GM12878 (cell line): ENCODE data around the gene SNX32. TPM values are rescaled to one million over a fixed set of nuclear protein-coding genes. Genes with fewer than 3 reads are reported as not detected.
A peak's percentile ranks its signal among the peaks of the same experiment; 100 is the strongest.

Experiments used
- BCL11A ChIP-seq: IDR thresholded peaks from 2 replicates; pipeline ENCODE4 v1.6.1; 2011; ENCODE audit warnings: low read depth, low read length
- CBX5 ChIP-seq: sonication (generic); IDR thresholded peaks from 2 replicates; pipeline ENCODE4 v1.6.1; 2016; ENCODE audit warnings: low read depth, moderate library complexity, mild to moderate bottlenecking, inconsistent platforms
- E4F1 ChIP-seq: fragments of 450-650 bp; IDR thresholded peaks from 2 replicates; pipeline ENCODE4 v1.6.1; 2018; ENCODE audit warnings: borderline replicate concordance, mild to moderate bottlenecking; ENCODE audit not compliant: partially characterized antibody
- EP300 ChIP-seq, 2 experiments: fragments of 150-350 bp in 1 of 2; IDR thresholded peaks; 2 replicates each; pipeline ENCODE4 v1.6.1; 2011 to 2012; ENCODE audit warnings: low read depth in 2 of 2, low read length in 2 of 2, borderline replicate concordance in 1 of 2, improper control_type of control experiment in 1 of 2, inconsistent platforms in 1 of 2; ENCODE audit not compliant: control insufficient read depth in 1 of 2
- HDGF ChIP-seq: fragments of 450-650 bp; IDR thresholded peaks from 2 replicates; pipeline ENCODE4 v1.6.1; 2016; ENCODE audit warnings: antibody characterized with exemption
- IKZF2 ChIP-seq, 2 experiments: fragments of 450-650 bp; IDR thresholded peaks; 2 replicates each; pipeline ENCODE4 v1.6.1; 2017; ENCODE audit warnings: mild to moderate bottlenecking in 2 of 2, moderate library complexity in 2 of 2
- IRF3 ChIP-seq: fragments of 450-650 bp; IDR thresholded peaks from 2 replicates; pipeline ENCODE4 v1.6.1; 2014; ENCODE audit warnings: mild to moderate bottlenecking
- JUND ChIP-seq: IDR thresholded peaks from 2 replicates; pipeline ENCODE4 v1.6.1; 2012; ENCODE audit warnings: low read depth, mild to moderate bottlenecking, low read length, improper control_type of control experiment, moderate library complexity
- MEF2A ChIP-seq: IDR thresholded peaks from 2 replicates; pipeline ENCODE4 v1.6.1; 2011; ENCODE audit warnings: low read depth, mild to moderate bottlenecking, low read length, moderate library complexity; ENCODE audit not compliant: insufficient read depth
- PML ChIP-seq: IDR thresholded peaks from 2 replicates; pipeline ENCODE4 v1.6.1; 2012; ENCODE audit warnings: low read length, inconsistent platforms
- POLR2AphosphoS5 ChIP-seq: IDR thresholded peaks from 2 replicates; pipeline ENCODE4 v1.6.1; 2011; ENCODE audit warnings: mild to moderate bottlenecking, low read length, inconsistent platforms
- PRDM15 ChIP-seq: fragments of 450-650 bp; formaldehyde crosslinking; IDR thresholded peaks from 2 replicates; pipeline ENCODE4 v1.4.0; 2020; ENCODE audit warnings: mild to moderate bottlenecking, moderate library complexity
- RAD21 ChIP-seq: IDR thresholded peaks from 2 replicates; pipeline ENCODE4 v1.6.1; 2011; ENCODE audit warnings: mild to moderate bottlenecking, low read depth, low read length, moderate library complexity; ENCODE audit not compliant: insufficient read depth
- RELA ChIP-seq: fragments of 450-650 bp; IDR thresholded peaks from 2 replicates; pipeline ENCODE4 v1.8.0; 2014; ENCODE audit warnings: borderline replicate concordance; ENCODE audit not compliant: partially characterized antibody
- SMAD1 ChIP-seq: fragments of 450-650 bp; IDR thresholded peaks from 2 replicates; pipeline ENCODE4 v1.6.1; 2018; ENCODE audit warnings: mild to moderate bottlenecking, low read depth; ENCODE audit not compliant: partially characterized antibody
- SPI1 ChIP-seq: IDR thresholded peaks from 2 replicates; pipeline ENCODE4 v1.6.1; 2011; ENCODE audit warnings: low read depth, mild to moderate bottlenecking, low read length, moderate library complexity, borderline replicate concordance; ENCODE audit not compliant: insufficient read depth
- SREBF2 ChIP-seq: IDR thresholded peaks from 2 replicates; pipeline ENCODE4 v1.6.1; 2012; ENCODE audit warnings: mild to moderate bottlenecking, low read length
- SRF ChIP-seq, 2 experiments: IDR thresholded peaks; 2 replicates each; pipeline ENCODE4 v1.6.1; 2011; ENCODE audit warnings: low read depth in 2 of 2, low read length in 2 of 2, mild to moderate bottlenecking in 1 of 2, moderate library complexity in 1 of 2
- STAT3 ChIP-seq: IDR thresholded peaks from 2 replicates; pipeline ENCODE4 v1.6.1; 2011; ENCODE audit warnings: low read depth, low read length, improper control_type of control experiment
- TARDBP ChIP-seq: IDR thresholded peaks from 2 replicates; pipeline ENCODE4 v1.6.1; 2016; ENCODE audit warnings: borderline replicate concordance
- WRNIP1 ChIP-seq: IDR thresholded peaks from 2 replicates; pipeline ENCODE4 v1.6.1; 2011; ENCODE audit warnings: low read depth, low read length, improper control_type of control experiment, borderline replicate concordance
- polyA plus RNA-seq, 11 experiments: library from polyadenylated mRNA; depleted of rRNA in 4 of 11; unstranded in 6 of 11; stranded (reverse) in 5 of 11; fragments of >200 nt; fragmentation: Nextera tagmentation in 4 of 11; fragmentation: Illumina TruSeq in 1 of 11; extraction: Ambion mirVana in 4 of 11; extraction: Trizol in 1 of 11; gene quantifications; 1 replicate in 1 of 11; 2 replicates in 10 of 11; pipeline versions ENCODE4 v1.2.1 to v1.2.3, GENCODE V29; 2011 to 2016; ENCODE audit warnings: inconsistent platforms in 2 of 11, missing spikeins in 2 of 11, low read depth in 1 of 11
- total RNA-seq, 4 experiments: library from RNA; depleted of rRNA in 3 of 4; stranded (reverse); fragments of >200 nt in 3 of 4; fragmentation: Illumina TruSeq in 1 of 4; extraction: Trizol in 1 of 4; gene quantifications; 2 replicates each; pipeline versions ENCODE4 v1.2.1 to v1.2.3, GENCODE V29; 2013 to 2021

SNX32 gene
- total and polyA plus RNA-seq, 10 of the 15 experiments (the other 5 are each of a cell fraction or from before 2014, with no cell fraction given): 0.04 to 1.5 (median 0.11) TPM; not detected in 1

- TF ChIP-seq IRF3 (no peak), SPI1 (no peak), E4F1 (no peak), SREBF2 (no peak), PML (no peak), STAT3 (no peak), MEF2A (no peak), JUND (peak; percentile 93), SMAD1 (no peak), PRDM15 (CRISPR knock-in tag) (no peak), TARDBP (0 out of 2 replicates have a peak, but pooled peaks have one; percentile 58), POLR2AphosphoS5 (peak; percentile 72), HDGF (0 out of 2 replicates have a peak, but pooled peaks have one; percentile 50), EP300 (IDR thresholded peaks at IDR 0.05; ENCODE audit: borderline replicate concordance in 1 of 2, control insufficient read depth in 1 of 2, low read depth in 2 of 2, low read length in 2 of 2) (0 out of 4 replicates have a peak, but pooled peaks of 1 of the 2 experiments have one; percentile 8), RELA (peak; percentile 27), IKZF2 (IDR thresholded peaks at IDR 0.05) (no peak; a peak in 1 of 4 replicates), BCL11A (no peak), RAD21 (no peak), WRNIP1 (no peak), SRF (IDR thresholded peaks at IDR 0.05; ENCODE audit: low read depth in 2 of 2, low read length in 2 of 2) (peak; percentile 98 to 99), CBX5 (no peak)
Observed at GRCh38 chr11:65900125-65900898, 66.5 kb downstream of the SNX32 start, which contains the start of gene FOSL1 (continued).
